ENCODE measurements around the gene PKDCC. TPM values are rescaled to one million over a fixed set of nuclear protein-coding genes. Genes with fewer than 3 reads are reported as not detected.
"Not testable (repeated sequence)": the region's sequence is repeated elsewhere in the genome, so short reads cannot be mapped to it uniquely, and the experiment has no call there.

PKDCC gene
- total RNA-seq, 1 donor from 2014 or later, result 123 TPM

DNA sequence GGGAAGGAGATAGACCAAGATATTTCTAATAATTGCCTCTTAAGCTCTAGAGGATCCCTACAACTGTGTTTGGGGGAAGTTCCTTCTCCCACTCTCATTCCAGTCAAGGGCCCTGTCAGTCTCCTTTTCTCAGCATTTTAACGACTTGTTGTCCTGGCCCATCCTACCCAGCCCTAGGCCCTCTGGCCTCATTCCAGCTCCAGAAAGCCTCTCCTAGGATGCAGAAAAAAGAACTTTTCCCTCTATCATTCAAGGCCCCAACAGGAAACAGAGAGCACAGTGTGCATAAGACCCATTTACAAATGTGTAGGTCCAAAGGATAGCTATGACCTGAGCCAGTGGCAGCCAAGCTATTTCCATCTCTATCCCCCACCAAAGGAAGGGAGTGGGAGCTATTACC is 14.0 kb downstream of the PKDCC start:
- TF ChIP-seq, protein P1, sequence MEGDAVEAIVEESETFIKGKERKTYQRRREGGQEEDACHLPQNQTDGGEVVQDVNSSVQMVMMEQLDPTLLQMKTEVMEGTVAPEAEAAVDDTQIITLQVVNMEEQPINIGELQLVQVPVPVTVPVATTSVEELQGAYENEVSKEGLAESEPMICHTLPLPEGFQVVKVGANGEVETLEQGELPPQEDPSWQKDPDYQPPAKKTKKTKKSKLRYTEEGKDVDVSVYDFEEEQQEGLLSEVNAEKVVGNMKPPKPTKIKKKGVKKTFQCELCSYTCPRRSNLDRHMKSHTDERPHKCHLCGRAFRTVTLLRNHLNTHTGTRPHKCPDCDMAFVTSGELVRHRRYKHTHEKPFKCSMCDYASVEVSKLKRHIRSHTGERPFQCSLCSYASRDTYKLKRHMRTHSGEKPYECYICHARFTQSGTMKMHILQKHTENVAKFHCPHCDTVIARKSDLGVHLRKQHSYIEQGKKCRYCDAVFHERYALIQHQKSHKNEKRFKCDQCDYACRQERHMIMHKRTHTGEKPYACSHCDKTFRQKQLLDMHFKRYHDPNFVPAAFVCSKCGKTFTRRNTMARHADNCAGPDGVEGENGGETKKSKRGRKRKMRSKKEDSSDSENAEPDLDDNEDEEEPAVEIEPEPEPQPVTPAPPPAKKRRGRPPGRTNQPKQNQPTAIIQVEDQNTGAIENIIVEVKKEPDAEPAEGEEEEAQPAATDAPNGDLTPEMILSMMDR (IDR thresholded peaks at IDR 0.05; ENCODE audit: unreplicated experiment), result no peak
- no peak overlapping the region for H3K4me3 Mint-ChIP-seq
- H3K36me3 Mint-ChIP-seq, result peaks cover 11% of the 10 kb centered on the region
- peaks cover 36% of the 10 kb centered on the region for H3K4me1 Mint-ChIP-seq
- DNase-seq (ENCODE audit: low spot score in 2 of 2, unreplicated experiment in 2 of 2), result no peak
- peak overlapping the region; percentile 54 for H3K27ac Mint-ChIP-seq
- no peaks in the 10 kb centered on the region for H3K27me3 Mint-ChIP-seq (ENCODE audit: low read depth)
- no peaks in the 10 kb centered on the region for H3K9me3 Mint-ChIP-seq

DNA sequence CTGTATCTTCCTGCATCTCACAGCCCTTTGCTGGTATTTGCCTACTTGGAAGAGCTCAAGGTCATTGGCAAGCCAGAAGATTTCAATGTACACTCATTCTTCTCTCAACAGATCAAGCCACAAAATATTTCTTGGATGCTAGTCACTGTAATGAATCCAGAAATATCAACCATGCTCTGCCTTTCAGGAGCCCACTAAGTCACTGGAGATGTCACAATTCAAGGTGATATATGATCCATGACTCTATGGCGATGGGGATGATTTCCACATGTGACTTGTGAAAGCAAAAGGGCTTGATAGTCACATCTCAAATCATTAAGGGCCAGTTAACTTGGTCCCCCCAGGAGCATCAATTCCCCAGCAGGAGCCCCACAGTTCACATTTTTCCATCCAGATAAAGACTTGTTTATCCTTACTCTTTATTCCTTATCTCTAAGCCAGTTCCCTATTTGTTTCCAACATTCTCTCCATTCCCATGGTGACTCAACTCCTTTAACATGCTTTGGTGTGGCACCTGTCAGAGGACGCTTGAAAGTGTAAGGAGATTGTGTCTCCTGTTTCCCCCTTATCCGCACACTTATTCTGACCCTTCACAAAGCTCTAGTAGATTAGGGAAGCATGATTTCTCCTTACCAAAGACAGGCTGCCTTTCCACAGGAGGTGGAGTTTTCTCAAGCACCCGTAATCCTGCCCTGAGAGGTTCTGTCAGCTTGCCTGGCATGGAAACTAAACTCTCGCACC is 15.8 kb downstream of the PKDCC start:
- Mint-ChIP-seq H3K36me3 (peaks cover 6% of the 10 kb centered on the region), H3K9me3 (no peaks in the 10 kb centered on the region), H3K27me3 (ENCODE audit: low read depth) (no peaks in the 10 kb centered on the region), H3K4me1 (peaks cover 36% of the 10 kb centered on the region), H3K4me3 (no peak overlapping the region), H3K27ac (peak overlapping the region; percentile 96)
- DNase-seq (ENCODE audit: low spot score in 2 of 2, unreplicated experiment in 2 of 2), result no peak
- TF ChIP-seq, protein P1 (IDR thresholded peaks at IDR 0.05; ENCODE audit: unreplicated experiment), result no peak

DNA sequence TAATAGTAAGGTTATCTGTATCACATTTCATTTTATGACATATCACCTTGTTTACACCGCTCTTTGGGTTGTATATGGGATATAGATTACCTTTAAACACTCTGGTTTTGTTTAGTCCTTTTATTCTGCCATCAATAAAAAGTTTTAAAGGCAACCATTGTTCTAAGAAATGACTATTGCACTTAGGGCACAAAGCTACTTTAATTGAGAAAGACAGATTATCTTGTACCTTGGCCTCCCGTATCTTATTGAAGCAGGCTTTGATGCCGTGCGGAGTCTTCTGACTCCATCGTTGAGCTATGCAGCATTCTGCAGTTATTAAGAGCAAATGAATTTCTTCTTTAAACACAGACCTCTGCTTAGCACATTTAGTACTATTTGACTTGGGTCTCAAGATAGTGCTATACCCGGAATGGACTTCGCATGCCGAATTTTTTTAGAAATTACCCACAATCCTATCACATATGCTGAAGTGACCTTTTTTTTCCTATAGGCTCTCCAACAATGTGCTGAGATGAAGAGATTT is 16.7 kb downstream of the PKDCC start:
- peaks cover 38% of the 10 kb centered on the region for H3K4me1 Mint-ChIP-seq
- H3K27me3 Mint-ChIP-seq (ENCODE audit: low read depth), result no peaks in the 10 kb centered on the region
- peak overlapping the region; percentile 96 for H3K27ac Mint-ChIP-seq
- H3K36me3 Mint-ChIP-seq, result peaks cover 1% of the 10 kb centered on the region
- no peak overlapping the region for H3K4me3 Mint-ChIP-seq
- TF ChIP-seq, protein P1 (IDR thresholded peaks at IDR 0.05; ENCODE audit: unreplicated experiment), result no peak
- H3K9me3 Mint-ChIP-seq, result no peaks in the 10 kb centered on the region
- no peak for DNase-seq (ENCODE audit: low spot score in 2 of 2, unreplicated experiment in 2 of 2)

DNA sequence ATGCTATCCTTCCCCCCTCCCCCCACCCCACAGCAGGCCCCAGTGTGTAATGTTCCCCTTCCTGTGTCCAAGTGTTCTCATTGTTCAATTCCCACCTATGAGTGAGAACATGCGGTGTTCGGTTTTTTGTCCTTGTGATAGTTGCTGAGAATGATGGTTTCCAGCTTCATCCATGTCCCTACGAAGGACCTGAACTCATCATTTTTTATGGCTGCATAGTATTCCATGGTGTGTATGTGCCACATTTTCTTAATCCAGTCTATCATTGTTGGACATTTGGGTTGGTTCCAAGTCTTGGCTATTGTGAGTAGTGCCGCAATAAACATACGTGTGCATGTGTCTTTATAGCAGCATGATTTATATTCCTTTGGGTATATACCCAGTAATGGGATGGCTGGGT is 17.9 kb downstream of the PKDCC start:
- DNase-seq (ENCODE audit: low spot score in 2 of 2, unreplicated experiment in 2 of 2); H3K4me3 Mint-ChIP-seq; H3K9me3 Mint-ChIP-seq; H3K36me3 Mint-ChIP-seq; H3K27me3 Mint-ChIP-seq (ENCODE audit: low read depth); H3K27ac Mint-ChIP-seq: not testable (repeated sequence)
- peaks cover 33% of the 10 kb centered on the region for H3K4me1 Mint-ChIP-seq

DNA sequence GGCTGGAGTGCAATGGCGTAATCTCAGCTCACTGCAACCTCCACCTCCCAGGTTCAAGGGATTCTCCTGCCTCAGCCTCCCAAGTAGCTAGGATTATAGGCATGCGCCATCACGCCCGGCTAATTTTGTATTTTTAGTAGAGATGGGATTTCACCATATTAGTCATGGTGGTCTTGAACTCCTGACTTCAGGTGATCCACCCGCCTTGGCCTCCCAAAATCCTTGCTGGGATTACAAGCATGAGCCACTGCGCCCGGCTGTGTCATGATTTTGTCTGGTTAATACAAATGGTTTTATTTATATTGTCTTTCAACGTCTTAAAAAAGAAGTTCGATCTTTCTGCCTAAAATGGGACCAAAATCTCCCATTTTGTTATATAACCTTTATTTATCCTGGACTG is 19.2 kb downstream of the PKDCC start:
- not testable (repeated sequence) for H3K27ac Mint-ChIP-seq; DNase-seq (ENCODE audit: low spot score in 2 of 2, unreplicated experiment in 2 of 2); H3K36me3 Mint-ChIP-seq; H3K27me3 Mint-ChIP-seq (ENCODE audit: low read depth); H3K4me3 Mint-ChIP-seq; H3K9me3 Mint-ChIP-seq
- peaks cover 23% of the 10 kb centered on the region for H3K4me1 Mint-ChIP-seq

DNA sequence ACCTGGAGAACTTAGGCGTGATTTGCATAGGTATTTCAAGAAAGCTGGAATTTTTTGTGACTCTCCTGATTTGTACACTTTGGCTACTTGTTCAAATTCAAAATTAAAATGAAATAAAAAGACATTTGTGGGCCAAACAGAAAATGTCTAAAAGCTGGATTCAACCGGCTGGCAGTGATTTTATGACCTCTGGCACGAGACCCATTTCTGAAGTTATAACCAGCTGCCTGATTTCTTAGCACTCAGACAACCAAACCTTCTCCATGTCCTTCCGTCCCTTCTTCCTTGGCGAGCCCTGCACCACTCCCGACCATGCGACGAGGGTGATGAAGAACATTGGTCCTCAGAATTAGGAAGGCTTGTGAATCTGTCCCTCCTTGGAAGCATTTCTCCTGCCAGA is 19.7 kb downstream of the PKDCC start:
- Mint-ChIP-seq H3K9me3 (no peaks in the 10 kb centered on the region), H3K27me3 (ENCODE audit: low read depth) (no peaks in the 10 kb centered on the region), H3K27ac (no peak overlapping the region), H3K4me1 (peaks cover 25% of the 10 kb centered on the region), H3K36me3 (no peaks in the 10 kb centered on the region), H3K4me3 (no peak overlapping the region)
- TF ChIP-seq, protein P1 (IDR thresholded peaks at IDR 0.05; ENCODE audit: unreplicated experiment), result no peak
- DNase-seq (ENCODE audit: low spot score in 2 of 2, unreplicated experiment in 2 of 2), result no peak

Measured in mesothelial cell of epicardium (in vitro differentiated cells).